GM19438 (cell line): ENCODE results near the gene ADH1A.
"Not testable (repeated sequence)": the region's sequence is repeated elsewhere in the genome, so short reads cannot be mapped to it uniquely, and the experiment has no call there.

Source experiments
- ATAC-seq: cut with Tn5 transposase; IDR thresholded peaks from one replicate; pipeline ENCODE4 v1.9.1; 2021; ENCODE audit warnings: low read depth; ENCODE audit not compliant: unreplicated experiment

ADH1A gene

DNA sequence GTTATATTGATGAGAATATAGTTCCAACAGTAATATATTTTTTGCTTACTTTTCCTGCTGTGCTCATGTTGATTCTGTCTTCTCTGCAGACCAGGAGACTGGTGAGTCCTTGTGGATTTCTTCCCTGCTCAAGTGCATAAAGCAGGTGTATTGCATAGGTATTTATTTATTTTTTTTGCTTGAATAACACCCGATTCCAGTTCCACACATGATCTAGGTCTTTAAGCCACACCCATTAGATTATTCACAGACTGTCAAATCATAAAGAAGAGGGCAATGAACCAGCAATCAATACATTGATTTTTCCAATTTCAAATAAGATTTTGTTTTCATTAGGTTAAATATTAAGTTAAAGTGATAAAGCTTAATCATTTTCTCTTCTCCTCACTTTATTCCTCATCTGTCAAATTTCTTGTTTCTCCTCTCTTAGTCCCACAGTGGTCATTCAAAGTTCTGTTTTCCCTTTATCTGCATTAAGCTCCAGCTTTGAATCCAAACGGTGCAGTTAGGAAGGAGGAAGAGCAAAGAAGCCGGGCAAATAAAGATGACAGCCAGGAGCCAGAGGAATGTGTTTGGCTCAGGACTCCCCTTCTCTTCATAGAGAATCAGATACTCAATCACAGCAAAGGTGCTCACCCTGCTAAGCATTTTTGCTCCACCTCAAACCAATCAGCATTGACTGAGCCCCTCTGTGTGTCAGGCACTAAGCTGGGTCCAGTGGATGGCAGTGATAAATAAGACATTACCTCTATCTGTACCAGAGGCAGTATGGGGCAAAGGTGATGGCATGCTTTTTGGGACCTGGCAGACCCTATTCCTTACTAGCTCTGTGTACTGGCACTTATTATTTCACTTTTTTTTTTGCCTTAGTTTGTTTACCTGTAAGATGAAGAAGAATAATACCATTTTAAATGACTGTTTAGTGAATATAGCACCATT lies at the start of gene ADH1A:
Gene ADH1A (minus strand): TSS at position 138 of the 939 bp plus-strand sequence. CDS start 71 bp downstream, at position 67.
- no peak for ATAC-seq

DNA sequence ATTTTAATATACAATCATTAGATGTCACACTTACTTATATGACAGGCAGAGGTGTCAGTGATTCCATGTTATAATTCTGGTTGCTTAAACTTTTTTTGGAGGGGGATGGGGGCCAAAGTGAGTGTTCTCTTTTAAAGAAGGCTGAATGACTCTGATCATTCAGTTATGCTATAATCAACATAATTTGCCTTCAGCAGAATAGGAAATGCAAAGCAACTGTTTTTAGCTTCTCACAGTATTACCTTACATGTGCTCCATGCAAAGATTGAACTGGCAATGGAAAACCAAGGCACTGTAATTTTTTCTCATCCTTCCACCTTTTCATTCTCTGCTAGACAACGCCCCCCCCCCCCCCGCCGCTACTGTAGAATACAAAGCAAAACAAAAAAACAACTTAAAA lies 48.4 kb upstream of the ADH1A start:
- ATAC-seq, result no peak

DNA sequence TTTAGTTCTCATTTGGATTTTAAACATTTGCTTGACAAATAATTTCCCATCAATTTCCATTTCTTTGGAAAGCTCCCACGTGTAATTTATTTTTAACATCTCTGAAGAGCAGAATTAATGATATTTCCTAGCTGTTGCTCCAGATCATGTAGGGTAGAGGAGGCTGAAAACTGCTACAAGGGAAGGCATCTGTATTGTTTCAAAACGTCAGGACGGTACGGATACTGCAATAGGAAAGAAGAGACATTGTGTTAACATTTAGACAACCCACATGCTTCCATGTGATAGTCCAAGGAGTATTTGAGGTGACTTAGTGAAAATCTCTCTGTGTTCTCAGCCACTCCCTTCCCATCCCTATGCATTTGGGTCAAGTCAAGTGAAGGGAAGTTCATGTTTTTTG lies 45.8 kb upstream of the ADH1A start:
- ATAC-seq, result no peak

DNA sequence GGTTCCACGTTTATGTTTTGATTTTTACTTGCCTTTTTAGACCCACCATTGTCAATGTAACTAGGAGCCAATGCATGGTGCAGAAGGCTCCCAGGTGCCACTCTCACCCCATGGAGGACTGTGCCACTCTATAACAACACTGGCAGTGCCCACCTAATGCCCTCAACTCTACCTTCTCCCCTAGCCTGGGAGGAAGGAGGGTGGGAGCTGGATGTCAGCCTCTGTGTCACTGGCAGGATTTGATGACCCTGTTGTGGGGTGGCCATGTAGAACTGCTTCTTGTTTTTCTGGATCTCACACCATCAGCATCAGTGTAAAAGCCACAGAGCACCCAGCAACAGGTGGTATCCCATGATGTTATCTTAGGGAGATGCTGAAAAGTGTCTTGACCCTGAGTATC lies 44.1 kb upstream of the ADH1A start:
- ATAC-seq, result no peak

DNA sequence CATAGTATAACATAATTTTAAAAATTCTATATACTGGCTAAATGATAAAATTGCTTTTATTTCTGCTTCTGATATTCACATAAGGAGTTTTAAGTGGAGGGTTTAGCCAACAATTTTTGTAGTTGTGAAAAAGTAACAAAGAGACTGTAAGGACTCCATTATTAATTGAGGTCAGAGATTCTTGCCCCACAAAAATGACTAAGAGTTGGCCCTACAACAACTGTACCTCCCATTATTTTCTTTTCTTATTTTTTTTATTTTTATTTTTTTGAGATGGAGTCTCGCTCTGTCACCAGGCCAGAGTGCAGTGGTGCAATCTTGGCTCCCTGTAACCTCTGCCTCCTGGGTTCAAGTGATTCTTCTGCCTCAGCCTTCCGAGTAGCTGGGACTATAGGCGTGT lies 39.9 kb upstream of the ADH1A start:
- no peak for ATAC-seq

DNA sequence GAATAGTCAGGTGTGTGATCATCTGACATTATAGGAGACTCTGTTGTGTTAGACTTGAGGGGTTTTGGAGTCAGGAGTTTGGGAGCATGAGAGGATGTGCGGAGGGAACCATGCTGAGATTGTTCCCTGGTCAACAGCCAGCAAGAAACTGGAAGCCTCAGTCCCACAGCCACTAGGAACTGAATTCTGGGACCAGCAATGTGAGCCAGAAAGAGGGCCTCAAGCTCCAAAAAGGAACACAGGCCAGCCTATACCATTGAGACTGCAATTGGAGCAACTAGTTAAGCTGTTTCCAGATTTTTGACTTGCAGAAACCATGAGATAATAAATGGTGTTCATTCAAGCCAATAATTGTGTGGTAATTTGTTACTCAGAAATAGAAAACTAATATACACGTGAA lies 39.1 kb upstream of the ADH1A start:
- no peak for ATAC-seq

DNA sequence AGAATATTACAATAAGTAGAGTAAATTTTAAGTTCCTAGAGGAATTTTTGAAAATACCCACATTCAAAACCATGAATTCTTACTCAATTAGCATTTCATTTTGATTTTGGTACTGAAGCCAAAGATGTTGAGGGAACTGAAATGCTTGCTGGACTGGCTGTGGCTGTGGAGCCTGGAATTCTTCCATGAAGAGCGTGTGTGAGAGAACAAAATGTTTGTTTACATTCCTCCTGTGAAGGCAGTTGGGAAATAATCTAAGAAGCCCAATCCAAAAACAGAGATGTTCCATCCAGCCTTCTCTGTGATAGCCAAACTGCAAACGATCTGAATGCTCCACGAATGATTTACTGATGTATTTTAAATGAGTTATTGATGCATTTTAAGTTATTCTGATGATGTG lies 34.2 kb upstream of the ADH1A start:
- no peak for ATAC-seq

DNA sequence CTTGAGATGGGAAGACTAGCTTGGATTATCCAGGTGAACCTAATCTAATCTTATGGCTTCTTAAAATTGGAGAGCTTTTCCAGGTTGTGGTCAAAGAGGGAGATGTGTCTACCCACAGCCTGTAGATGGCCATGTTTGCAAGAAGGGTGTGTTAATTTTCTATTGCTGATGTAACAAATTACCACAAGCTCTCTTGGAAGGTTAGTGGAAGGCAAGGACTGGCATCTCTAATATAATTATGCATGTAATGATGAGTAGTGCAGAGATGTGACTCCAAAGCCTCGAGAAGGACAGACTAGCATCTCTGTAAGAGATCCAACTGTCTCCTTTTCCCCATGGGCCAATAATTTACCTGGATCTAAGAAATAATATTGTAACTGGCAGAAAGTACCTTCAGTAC lies 33.6 kb upstream of the ADH1A start:
- no peak for ATAC-seq

DNA sequence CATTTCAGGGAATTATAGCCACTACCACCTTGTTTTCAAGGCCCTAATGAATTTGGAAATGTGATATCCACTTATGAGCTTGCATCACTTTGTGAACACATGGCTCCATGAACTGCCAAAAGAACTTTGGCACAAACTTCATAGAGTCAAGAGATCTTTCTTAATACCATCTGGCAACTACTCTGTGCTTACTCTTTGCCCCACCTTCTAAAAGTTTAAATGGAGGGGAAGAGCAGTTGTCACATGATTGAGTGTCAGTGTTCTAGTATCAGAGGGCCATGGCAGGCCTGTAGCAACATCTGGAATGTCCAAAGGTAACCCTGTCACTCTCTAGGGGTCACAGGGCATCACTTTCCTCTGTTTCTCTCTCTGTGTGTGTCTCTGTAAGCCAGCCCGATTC lies 33.0 kb upstream of the ADH1A start:
- ATAC-seq, result no peak

DNA sequence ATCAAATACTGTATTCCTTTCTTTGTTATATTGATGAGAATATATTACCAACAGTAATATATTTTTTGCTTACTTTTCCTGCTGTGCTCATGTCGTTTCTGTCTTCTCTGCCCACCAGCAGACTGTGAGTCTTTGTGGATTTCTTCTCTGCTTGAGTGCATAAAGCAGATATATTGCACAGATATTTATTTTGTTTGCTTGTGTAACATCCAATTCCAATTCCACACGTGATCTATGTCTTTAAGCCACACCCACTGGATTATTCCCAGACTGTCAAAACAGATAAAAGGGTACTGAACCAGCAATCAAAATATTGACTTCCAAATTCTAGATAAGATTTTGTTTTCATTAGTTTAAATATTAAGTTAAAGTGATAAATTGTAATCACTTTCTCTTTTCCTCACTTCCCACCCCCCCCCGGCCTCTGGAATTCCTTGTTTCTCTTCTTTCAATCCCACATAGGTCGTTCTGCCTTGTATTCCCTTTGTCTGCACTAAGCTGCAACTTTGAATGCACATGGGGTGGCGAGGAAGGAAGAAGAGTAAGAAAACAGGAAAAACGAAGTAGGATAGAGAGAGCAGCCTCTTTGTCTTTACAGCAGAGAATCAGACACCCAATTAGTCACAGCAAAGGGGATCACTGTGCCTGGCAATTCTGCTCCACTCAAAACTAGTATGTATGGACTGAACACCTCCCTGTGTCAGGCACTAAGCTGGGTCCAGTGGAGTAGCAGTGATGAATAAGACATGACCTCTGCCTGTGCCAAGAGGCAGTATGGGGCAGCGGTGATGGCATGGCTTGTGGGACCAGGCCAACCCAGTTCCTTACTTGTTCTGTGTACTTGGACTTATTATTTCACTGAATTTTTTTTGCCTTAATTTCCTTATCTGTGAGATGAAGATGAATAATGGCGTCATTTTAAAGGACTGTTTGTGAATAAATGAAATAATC lies 30.7 kb upstream of the ADH1A start, which contains the start of gene ADH1B:
Gene ADH1B (minus strand): TSS at position 161 of the 951 bp plus-strand sequence. CDS start 70 bp downstream, at position 91.
- no peak for ATAC-seq

DNA sequence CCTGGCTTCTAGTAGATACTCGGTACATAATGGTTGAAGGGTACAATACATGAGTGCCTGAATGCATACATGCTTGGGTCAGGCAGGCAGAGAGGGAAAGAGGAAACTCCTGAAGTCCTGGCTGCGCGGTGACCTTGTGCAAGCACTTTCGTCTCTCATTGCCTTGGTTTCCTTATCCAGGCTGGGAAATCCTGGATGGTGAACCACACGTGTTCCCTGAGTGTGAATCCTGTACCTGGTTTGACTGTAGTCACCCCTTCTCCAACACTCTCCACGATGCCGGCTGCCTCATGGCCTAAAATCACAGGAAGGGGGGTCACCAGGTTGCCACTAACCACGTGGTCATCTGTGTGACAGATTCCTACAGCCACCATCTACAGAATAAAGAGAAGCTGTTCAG lies 27.0 kb upstream of the ADH1A start:
- ATAC-seq, result not testable (repeated sequence)

DNA sequence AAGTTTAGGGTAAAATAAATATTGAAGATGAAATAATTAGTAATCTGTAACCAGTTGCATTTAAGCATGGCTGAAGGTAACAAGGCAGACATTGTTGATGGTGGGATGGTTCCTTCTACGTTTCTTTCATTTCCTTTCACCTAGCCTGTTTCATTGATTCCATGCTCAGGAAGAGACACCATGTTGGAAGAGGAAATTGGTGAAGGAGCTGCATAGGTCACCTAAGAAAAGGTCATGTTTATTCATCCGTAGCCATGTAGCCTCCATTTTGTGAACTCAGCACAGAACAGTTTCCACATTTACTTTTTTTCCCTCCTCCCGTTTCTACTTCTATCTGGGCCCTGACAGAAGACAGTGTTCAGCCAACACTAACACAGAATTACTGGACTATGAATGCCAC lies 26.6 kb upstream of the ADH1A start:
- no peak for ATAC-seq

DNA sequence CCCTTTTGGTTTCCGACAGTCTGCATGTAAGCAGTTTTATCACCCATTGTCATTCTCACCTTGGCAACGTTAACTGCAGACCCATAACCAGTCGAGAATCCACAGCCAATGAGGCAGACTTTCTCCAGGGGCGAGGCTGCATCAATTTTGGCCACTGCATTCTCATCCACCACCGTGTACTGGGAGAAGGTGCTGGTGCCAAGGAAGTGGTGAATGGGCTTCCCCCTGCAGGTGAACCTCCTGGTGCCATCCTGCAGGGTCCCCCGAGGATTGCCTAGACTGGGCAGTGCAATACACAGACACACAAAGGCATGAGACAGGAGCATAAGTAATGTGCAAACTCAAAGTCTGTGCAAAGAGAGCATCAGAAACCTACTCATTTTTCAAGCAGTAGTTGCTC lies 25.1 kb upstream of the ADH1A start:
- no peak for ATAC-seq

DNA sequence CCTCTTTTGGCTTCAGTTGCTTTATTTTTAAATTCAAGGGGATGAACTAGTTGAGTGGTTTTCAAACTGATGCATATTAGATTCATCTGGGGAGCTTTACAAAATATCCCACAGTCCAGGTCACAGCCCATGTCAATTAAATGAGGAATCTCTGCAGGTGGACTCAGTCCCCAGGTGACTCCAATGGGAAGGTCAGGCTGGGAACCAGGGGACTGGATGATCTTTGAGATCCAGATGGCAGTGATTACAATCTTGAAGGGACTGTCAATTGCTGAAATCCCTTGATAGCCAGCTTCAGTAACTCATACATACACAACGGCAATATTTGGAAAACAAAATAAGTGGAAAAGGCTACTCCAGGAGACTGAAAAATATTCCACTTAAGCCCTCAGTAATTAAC lies 23.4 kb upstream of the ADH1A start:
- no peak for ATAC-seq

DNA sequence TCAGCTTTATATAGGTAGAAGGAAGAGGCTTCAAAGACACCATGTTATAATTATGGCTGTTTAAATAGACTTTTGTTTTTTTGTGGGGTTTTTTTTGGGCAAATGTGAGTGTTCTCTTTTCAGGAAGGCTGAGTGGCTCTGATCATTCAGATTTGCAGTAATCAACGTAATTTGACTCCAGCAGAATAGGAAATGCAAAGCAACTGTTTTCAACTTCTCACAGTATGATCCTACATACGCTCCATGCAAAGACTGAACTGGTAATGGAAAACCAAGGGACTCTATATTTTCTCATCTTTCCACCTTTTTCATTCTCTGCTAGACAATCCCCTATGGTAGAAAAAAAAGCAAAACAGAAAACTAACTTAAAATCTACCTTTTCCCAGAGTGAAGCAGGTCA lies 19.6 kb upstream of the ADH1A start:
- no peak for ATAC-seq

DNA sequence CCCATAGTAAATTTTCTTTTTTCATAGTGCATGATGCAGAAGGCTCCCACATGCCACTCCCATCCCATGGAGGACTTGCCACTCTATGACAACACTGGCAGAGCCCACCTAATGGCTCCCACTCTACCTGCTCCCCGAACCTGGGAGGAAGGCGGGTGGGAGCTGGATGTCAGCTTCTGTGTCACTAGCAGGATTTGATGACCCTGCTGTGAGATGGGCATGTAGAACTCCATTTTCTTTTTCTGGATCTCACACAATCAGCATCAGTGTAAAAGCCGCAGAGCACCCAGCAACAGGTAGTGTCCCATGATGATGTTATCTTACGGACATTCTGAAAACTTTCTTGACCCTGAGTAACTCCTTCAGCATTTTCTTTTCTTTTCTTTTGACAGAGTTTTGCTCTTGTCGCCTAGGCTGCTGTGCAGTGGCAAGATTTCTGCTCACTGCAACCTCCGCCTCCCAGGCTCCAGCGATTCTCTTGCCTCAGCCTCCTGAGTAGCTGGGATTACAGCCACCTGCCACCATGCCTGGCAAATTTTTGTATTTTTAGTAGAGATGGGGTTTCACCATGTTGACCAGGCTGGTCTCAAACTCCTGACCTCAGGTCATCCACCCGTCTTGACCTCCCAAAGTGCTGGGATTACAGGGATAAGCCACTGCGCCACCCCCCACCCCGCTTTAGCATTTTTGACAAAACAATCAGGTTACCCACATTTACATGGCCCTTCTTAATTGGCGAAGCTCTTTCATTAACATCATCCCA lies 15.0 kb upstream of the ADH1A start:
- ATAC-seq, result no peak

DNA sequence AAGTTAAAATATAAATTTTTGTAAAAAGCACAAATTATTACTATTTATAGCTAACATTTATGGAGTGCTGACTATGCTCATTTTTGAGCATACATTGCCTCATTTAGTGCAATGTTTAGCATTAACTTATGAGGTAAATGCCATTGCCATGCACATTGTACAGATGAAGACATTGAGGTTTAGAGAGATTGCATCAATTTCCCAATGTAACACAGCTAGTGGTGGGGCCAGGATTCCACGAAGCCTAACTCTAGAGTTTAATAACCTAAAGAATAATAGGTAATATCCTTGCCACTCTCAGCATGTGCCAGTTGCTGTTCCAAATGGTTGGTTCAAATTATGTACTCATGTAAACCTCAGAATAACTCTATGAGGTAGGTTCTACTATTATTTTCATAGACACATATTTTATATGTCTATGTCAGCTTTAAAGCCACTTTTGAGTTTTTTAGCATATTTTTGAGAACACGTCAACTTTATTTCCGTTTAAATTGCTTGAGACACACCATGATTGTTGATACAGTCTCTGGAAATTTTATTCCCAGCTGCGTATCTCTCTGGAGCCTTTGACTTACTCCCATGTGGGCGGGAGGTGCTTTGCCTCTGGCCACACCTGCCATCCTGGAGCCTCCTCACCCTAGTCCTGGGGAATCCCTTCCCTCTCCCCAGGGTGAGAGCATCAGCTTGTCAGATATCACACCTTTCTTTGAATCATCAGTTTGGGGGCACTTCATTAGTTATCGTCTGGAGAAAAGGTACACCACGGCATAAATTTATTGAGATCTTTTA lies 10.8 kb upstream of the ADH1A start:
- ATAC-seq, result no peak

DNA sequence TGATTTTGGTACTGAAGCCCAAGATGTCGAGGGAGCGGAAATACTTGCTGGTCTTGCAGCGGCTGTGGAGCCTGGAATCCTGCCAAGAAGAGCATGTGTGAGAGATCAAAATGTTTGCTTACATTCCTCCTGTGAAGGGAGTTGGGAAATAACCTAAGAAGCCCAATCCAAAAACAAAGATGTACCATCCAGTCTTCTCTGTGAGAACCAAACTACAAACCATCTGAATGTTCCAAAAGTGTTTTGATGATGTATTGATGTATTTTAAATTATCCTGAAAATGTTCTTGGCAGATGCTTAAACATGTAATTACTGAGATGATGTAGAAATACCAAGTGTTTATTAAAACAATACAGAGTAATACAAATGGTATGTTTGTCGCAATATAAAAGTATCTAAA lies 10.1 kb upstream of the ADH1A start:
- no peak for ATAC-seq

DNA sequence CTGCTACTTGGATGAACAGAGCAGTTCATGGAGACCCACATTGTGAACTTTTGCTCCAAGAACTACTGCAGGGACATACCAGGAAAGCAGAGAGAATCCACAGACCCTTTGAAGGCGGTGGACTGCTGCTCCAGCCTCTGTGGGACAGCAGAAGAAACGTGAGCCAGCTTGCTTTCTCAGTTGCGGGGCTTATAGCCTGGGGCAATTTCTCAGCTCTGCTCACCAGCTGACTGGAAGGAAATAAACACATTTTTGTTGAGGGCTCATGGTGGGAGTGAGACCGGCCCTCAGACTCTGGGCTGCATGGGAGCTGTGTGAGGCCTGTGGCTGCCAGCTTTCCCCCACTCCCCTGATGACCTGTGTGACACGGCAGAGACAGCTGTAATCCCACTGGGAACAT lies 2.6 kb upstream of the ADH1A start:
- no peak for ATAC-seq

DNA sequence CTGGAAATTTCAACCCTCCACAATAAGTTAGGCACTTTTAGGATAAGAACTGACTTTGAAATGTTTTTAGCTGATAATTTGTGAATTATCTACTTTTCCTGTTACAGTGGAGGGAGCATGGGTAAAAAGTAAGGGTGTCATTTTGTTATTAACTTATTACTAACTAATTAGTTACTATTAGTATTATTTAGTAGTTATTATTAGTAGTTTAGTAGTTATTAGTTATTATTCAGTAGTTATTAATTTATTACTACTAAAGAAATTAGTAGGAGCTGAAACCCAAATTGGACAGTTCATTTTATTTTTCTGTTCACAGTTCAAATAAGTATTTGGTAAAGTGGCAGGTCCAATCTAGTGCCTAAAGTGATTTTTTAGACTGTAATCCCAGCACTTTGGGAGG lies 5.4 kb downstream of the ADH1A start:
- ATAC-seq, result no peak
